GM12801 (cell line): ENCODE data around the gene LSP1.

Experiments
- CTCF ChIP-seq: IDR thresholded peaks from one replicate; pipeline ENCODE4 v1.5.1; 2011; ENCODE audit warnings: control low read depth; ENCODE audit not compliant: insufficient read length; ENCODE audit errors: extremely low read depth

The LSP1 gene

GRCh38 chr11:1891831-1892115 lies 38.9 kb downstream of the LSP1 start, which contains the start of gene PRR33:
Gene PRR33, minus strand, starts transcription at chr11:1891895. Its CDS starts 1,311 bp downstream, at chr11:1890584.
- TF ChIP-seq CTCF = no peak

DNA sequence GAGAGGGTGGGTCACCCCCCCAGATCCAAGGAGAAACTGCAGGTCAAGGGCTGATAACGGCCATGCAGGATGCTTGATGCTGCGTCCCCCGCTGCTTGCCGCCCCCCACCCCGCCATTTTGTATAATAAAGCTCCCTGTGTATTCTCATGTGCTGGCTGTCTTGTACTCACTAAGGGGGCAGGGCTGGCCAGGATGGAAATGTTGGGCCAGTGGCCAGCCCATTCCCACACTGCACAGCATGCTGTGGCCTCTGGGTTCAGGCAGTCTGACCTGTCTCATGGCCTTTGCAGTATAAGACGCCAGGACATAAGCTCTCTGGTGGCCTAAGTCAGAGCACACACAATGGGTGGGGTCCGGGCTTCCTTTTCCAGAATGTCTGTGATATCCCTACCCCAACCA lies 39.2 kb downstream of the LSP1 start:
- no peak for TF ChIP-seq CTCF

DNA sequence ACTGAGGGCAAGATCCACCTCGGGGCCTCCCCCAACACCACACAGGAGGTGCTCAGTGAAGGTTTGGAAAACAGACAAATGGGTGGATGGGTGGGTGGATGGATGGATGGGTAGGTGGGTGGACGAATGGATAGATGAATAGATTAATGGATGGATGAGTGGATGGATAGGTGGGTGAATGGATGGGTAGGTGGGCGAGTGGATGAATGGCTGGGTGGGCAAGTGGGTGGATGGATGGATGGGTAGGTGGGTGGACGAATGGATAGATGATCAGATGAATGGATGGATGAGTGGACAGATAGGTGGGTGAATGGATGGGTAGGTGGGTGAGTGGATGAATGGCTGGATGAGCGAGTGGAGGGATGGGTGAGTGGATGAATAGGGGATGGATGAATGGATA lies 39.7 kb downstream of the LSP1 start:
- no peak for TF ChIP-seq CTCF

- TF ChIP-seq CTCF = no peak
Measured at GRCh38 chr11:1893581-1894359, 40.9 kb downstream of the LSP1 start.

GRCh38 chr11:1894759-1895158 lies 41.9 kb downstream of the LSP1 start:
- TF ChIP-seq CTCF = no peak

- no peak for TF ChIP-seq CTCF
Measured at GRCh38 chr11:1896468-1896867, 43.6 kb downstream of the LSP1 start.

DNA sequence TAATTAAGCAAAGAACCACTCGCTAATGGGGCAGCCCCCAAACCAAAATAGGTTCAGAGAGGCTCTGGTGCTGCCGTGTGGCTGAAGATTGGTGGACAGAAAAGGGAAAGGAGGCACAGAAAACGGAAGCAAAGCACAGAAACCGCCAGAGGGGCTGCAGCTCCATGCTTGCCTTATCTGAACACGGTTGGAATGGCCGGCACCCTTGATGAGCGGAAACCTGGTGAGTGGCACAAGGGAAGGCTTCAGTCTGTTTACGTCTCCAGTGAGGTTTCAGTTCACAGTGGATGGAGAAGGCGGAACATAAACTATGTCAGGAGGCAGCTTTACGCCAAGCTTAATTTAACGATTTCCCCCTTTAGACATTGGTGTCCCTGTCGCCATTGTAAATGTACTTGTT lies 44.0 kb downstream of the LSP1 start:
- TF ChIP-seq CTCF = no peak
